Ecto neural progenitor cell (in vitro differentiated cells): ENCODE results near the gene SPRED2.

Source experiments
- DNase-seq: peaks from one replicate; pipeline ENCODE4 v3.0.0-alpha.2; 2018; ENCODE audit warnings: low spot score

Gene SPRED2

DNA sequence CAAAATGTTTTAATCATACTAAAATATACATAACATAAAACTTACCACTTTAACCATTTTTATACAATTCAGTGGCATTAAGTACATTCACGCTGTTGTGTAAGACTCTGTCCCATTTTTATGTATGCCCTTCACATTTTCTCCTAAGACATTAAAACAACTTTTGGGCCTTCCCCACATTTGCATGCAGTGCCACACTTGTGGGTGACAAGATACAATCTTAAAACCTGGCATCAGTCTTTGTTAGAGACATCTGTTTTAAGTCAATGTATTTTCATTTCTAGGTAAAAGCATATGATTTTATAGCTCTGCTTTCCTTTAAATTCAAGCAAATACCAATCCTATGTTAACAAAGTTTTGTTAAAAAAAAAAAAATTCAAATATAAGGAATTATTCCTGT, 17.3 kb downstream of the SPRED2 start:
- DNase-seq, result no peak

DNA sequence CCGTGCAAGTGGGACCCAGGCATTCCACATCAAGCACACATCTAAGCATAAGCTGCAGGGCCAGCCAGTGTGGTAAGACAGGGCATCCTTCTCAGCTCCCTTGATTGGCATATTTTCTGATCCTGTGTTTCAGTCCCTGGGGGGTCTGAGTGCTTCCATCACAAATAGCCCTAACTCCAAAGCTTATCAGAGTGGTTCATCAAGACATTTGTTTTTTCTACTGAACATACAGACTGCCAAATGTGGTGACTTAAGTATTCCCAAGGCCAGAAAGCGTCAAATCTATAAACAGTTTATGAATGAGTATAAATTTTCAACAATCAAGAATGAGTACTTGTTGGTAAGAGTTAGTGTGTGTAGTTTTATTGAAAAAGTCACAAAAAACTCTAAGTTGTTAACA, 18.8 kb downstream of the SPRED2 start:
- DNase-seq, result no peak

DNA sequence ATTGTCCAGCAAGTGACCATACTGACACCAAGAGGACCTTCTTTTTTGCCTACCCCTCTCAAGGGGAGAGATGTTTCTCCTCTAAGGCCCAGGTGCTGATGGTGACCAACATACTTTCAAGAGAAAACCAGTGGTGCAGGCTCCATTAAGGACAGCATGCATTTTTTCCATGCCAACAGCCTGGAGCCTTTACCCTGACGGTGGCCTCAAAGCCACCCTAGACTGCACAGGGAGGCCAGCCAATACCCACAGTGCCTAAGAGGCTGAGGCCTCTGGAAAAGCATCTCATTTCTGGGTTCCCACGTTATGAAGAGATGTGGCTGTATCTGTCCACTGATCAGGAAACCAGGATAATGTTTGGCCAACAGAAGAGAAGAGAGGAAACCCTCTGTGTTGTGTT, 19.3 kb downstream of the SPRED2 start:
- no peak for DNase-seq

DNA sequence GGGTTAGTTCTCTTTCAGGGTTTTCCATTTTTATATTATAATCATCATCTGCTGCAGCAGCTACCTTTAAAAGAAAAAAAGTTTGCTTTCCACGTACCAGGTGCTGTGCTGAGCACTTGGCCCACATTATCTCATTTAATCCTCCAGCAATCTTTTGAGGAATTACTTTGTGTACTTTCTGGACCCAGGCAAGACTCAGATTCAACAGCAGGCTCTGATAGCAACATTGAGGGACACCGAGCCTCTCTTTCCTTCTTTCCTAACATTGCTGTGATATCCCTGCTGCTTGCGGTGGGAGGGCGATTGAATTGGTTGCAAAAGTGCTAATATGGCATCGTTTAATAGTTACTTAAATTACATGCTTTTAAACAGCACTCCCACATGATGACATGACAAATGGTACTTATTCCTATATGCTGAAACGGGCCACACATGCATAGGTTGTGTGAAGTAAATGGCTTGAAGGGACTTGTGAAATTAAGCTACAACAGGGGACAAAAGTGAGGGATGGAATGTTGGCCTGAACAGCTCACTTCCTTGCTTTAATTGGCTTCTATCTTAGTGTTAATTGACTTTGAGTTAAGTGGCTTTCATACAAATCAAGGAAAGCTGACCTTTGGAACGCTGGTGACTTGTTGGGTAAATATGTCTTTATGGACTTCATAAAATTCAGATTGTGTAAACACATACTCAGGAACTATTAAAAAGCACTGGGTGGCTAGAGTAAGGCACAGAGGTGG, 21.2 kb downstream of the SPRED2 start:
- DNase-seq, result no peak

DNA sequence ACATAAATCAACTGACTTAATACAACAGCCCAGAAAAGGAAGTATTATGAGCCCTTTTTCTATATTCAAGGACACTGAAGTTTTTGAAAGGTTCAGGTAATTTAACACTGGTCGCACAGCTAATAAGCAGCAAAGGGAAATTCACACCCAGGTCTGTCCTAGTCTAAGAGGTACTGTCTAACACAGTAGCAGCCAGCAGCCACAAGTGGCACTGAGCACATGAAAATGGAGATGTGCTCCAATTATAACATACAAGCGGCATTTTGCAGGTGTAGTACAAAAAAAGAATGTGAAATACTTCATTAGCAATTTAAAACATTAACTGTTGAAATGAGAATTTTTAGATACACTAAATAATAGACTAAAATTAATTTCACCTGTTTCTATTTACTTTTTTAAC, 23.4 kb downstream of the SPRED2 start:
- no peak for DNase-seq

DNA sequence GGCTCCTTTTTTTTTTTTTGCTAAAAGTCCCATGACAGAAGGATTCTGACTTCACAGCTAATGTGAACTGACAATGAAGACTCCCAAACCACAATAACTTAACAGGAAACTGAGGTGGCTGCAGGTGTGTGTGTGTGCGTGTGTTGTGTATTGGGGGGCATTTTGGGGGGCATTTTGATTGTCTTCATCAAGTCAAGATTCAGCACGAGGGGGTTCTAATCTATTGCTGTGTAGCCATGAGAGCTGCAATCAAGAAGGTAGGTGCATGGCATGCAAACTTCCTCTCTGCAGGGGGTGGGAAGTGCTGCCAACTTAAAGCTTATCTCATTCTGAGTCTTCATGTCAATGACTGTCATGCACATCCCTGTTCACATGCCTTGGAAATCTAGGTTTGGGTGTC, 25.2 kb downstream of the SPRED2 start:
- DNase-seq, result no peak

DNA sequence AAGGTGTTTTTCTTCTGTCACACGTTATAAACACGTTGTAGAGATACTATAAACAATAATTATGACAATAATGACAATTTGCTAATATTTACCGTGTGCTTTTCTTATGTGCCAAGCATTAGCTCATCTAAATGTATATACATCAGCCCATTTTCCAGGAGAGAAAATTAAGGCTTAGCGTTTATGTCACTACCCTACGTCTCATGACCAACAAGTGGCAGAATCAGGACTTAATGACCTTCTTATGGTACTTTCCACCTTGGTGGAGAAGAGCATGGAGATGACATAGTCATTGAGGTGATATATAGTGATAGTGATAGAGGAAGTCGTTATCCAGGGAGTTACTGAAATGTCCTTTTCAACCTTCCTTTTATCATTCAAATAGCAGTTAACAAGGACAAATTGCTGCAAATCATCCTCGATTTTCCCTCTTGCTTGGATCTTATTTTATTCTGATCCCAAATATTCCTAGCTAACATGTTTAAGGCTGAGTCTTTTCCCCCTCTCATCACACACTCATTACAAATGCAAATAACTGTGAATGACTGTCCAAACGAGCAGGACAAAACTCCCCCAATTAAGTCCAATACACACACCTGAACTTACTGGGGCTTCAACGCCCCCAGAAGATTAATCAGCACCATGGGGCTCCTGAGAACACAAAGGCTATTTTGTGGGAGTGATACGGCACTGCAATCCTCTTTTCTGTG, 27.3 kb downstream of the SPRED2 start:
- DNase-seq, result no peak

DNA sequence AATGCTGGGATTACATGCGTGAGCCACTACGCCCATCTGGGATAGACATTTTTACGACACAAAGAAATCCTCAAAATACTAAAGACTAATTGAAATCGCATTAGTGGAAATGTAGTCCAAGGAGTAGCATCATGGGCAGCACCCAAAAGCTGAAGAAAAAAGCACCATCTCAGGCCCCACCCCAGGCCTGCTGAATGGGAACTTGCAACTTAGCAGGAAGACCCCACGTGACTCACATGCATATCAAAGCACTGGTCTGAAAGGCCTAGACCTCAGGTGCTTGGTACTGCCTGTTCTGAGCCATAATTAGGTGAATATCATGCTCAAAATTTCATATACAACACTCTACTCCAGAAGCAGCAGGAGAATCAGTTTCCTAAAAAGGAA, 28.9 kb downstream of the SPRED2 start:
- DNase-seq, result no peak

DNA sequence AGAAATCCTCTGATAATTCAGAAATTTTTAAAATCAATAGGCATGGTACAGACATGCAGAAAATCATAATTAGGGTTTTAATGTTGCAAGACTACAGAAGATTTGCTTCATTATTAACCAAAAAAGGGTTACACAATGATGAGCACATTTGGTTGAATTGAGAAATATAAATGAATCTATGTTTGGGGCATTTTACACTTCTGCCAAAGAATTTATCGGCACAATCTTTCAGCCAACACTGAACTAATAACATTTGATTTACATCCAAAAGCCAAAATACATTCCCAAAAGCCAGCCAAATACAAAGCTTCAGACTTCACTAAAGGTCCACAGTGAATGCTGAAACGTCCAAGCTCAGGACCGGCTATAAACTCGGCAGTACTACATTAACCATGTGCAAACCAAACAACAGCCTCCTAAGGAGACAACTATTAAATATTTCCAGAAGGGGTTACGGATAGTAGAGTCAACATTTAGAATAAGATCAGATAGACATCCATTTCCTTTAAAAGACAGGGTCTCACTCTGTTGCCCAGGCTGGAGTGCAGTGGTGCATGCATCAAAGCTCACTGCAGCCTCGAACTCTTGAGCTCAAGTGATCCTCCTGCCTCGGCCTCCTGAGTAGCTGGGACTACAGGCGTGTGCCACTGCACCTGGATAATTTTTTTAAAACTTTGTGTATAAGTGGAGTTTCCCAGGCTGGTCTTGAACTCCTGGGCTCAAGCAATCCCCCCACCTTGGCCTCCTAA, 29.4 kb downstream of the SPRED2 start:
- DNase-seq, result no peak

DNA sequence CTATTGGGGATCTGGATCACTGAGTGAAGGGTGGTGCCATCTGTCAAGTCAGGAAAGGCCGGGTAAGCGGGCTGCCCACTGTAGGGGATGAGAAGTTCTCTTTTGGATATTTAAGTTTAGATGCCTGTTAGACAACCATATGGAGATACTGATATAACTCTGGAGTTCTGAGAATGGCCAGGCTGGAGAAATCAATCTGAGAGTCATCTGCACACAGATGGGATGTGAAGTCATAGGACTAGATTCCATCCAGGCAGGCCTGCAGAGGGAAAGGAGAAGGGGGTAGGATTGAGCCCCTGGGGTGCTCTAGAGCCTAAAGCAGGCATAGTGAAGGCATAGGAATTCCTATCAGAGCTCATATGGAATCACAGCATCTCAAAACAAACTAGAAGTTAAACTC, 30.1 kb downstream of the SPRED2 start:
- DNase-seq, result no peak

DNA sequence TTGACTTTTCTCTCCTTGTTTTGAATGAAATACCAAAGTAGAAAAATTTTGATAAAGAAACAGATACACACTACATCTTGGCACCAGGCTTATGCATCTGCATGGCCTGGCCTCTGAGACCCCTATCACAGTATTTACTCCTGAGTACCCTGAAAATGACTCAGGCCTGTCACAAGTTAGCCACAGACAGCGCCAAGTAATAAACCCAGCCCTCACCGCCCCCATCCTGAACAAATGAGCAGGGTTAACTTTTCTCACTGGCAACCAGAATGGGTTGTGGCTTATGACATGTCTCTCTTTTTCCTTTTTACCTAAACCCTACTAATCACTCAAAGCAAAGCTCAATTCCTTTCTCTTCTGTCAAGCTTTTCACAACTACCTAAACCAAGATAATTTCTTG, 35.3 kb downstream of the SPRED2 start:
- no peak for DNase-seq

DNA sequence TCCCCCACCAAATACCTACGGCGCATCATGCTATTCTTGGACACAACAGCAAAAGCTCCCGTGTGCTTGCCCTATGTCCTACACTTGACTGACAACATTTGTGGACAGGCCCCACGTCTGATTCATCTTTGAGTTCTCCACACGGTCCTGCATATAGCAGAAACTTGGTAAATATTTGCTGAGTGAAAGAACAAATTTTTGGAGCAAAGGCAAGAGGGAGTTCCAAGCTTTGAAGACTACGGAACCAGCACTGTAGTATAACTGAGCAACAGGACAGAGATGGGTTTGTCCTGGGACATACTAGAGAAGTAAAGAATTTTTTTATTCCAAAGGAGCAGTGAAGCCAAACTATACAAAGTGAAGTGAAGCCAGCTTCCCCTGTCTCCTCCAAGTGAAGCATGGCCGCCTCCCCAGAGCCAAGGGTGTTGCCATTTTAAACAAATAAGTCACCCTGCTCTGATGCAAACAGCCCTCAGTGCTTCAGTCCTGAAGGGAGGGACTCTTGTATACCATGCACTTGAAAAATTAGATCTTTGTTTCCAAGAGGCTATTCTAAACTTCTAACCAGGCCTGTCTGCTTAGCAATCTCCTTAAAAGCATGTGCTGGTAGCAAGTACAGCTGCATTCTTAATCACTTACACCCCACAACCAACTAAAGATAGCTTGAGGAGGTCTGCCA, 35.9 kb downstream of the SPRED2 start:
- no peak for DNase-seq

DNA sequence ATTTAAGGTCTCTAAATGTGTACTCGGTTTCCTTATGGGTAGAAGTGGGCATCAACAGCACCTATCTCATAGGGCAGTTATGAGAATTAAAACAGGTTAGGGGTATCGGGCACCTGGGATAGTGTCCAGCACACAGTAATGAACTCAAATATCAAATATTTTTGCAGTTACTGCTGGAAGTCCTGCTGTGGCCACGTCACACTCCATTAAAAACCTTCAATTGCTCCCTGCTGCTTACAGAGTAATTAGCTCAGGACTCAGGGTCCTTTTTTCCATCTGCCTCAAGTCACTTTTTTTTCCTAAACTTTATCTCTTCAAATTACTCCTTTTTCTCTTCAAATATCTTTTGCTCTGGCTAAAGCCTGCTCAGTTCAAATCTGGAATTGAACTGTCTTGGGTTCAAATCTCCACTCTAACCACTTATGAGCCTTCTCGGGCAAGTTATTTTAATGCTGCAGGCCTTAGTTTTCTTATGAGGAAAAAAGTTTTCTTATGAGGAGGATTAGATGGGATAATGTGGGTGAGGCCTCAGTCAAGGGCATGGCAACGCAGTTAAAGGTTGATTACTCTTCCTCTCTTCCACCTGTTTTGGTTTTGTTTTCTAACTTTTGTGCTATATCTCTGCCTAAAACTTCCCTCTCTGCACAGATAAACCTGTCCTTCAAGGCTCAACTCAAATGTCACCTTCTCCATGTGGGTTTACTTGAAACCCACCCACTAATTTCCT, 36.6 kb downstream of the SPRED2 start:
- DNase-seq, result no peak

DNA sequence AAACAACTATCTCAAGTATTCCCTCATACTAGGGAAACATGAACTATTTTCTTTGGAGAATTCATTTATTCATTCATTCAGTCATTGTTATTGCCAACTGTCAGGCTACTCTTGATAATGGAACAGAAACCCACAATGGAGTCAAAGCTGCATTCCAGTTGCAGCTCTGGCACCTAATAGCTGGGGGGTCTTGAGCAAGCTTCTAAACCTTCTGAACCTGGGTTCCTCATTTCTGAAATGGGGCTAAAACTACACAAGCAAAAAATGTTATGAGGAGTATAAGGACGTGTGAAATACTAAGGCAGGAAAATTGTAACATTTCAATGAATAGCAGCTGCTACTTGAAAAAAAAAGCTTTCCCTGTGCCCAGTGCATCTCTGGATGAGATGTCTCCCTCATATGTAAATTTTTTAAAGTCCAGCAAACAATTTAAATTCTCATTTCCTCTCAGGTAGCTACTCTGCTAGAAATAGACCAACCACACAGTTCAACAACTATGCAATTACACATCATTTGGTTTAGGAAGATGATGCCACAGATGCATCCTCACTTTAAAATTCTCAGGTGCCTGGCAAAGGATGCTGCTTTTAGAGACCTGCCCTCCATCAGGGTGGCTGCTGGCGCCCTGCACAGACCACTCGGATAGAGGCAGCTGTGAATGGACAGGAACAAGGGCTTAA, 38.5 kb downstream of the SPRED2 start:
- no peak for DNase-seq

DNA sequence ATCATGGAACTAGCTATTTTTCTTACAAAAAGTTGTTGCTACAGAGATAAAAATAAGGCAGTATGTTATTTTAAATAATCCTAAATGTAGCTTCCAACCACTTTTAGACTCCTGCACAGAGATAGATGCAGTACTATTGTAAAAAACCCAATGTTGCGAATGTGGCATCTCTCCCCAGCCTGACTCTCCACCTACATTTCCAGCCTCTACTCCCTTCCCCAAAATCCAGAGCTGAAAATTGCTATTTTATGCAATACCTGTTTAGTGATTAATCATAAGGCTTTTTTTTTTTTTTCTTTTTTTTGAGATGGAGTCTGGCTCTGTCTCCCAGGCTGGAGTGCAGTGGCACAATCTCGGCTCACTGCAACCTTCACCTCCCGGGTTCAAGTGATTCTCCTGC, 39.4 kb downstream of the SPRED2 start:
- DNase-seq, result no peak

DNA sequence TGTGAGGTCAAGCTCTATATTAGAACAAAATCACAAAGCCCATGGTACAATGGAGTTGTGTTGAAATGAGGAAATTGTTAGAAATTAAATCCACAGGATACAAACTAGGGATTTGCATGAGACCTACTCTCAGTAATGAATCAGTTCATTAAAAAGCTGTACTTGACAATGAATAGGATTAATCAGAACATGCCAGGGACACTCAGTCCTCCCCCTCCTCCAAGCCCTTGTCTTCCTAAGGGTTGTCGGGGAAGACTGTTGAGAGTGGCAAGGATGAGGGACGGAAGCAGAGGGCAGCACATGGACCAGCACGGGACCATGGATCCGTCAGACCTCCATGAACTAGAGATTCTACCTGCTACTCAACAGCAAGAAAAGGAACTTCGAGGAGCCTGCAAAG, 39.8 kb downstream of the SPRED2 start:
- DNase-seq, result no peak

DNA sequence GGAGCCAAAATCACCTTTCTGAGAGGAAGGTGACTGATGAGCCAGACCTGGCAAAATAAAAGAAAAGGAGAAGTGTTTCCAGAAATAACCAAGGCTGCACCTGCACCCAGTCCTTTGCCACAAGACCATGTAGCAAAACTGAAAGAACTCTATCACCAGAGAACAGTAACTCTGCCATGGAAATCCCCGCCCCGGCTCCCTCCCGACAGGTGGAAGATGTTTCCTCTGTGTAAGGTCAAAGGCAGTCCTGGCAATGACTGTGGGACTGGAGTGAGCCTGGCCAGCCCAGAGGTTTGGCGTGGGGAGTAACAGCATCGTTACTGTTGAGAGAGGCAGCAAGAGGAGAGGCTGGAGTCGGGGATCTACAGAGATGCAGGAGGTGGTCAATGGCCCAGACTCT, 42.3 kb downstream of the SPRED2 start:
- no peak for DNase-seq

DNA sequence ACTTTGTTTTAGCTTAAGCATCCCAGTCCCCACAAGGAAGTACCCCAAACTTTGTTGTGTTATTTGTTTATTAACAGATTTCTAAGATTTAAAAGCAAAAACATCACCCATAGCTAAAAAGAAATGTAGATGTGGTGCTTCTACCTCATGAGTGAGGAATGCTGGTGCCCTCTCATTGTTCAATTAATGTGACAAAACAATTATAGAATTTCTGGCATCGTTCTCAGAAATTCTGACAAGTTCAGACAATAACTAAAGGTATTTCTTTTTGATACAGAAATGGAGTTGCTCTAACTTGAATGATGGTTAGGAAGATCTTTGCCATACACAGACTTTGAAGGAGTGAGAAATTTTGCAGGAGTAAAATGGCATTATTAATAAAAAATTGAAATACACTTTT, 42.9 kb downstream of the SPRED2 start:
- DNase-seq, result no peak

DNA sequence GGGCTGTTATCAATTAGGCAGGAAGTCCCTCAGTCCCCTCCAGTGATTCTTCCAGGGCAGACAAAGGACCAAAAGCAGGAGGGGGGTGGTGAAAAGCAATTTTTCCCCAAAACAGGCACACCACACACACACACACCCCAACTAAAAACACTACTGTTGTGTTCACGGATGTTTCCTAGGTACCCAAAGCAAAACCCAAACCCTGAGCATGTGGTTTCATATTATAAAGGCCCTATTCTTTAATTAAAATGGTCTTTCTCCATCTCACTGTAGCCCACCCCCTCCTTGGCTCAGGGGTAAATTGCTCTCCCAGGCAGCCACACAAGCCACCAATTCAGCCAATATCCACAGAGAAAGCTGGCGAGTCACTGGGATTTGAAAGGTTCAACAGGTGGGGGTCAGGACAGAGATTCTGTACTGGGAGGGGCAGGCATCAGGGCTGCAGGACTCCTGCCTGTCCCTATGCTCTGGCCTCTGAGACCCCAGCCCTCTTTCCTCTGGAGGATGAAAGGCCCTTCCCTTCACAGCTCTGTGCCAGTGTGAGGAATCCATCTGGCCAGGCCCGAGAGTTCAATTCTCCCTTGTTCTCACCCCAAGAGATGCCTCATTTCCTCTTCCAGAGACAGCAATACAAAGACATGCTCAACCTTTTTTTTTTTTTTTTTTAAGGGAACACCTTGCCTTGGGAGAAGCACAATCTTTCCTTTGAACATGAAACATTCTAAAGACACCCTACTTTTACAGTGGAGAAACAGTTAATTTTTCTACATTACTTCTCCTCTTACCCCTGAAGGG, 43.6 kb downstream of the SPRED2 start:
- no peak for DNase-seq

DNA sequence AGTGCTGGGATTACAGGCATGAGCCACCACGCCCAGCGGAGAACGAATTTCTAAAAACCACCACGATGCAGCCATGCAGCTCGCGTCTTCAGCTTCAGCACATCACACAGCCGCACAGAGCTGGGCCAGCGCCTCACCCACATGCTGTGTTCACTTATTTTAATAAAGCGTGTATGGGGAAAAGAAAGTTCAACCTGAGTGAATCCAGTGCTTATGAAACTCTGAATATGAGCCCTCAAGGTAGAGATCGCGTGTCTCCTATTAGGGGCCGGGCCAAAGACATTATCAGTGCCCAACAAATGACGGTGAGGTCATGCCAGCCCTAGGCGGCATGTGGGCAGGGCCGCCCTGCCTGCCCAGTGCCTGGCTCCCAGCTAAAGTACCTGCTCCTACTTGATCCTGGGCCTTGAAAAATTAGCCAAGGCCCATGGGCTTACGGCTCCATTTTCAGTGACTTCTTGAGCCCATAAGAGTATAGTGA, 44.3 kb downstream of the SPRED2 start:
- DNase-seq, result no peak
